ENCODE data around the gene DENND4A.

Gene DENND4A

DNA sequence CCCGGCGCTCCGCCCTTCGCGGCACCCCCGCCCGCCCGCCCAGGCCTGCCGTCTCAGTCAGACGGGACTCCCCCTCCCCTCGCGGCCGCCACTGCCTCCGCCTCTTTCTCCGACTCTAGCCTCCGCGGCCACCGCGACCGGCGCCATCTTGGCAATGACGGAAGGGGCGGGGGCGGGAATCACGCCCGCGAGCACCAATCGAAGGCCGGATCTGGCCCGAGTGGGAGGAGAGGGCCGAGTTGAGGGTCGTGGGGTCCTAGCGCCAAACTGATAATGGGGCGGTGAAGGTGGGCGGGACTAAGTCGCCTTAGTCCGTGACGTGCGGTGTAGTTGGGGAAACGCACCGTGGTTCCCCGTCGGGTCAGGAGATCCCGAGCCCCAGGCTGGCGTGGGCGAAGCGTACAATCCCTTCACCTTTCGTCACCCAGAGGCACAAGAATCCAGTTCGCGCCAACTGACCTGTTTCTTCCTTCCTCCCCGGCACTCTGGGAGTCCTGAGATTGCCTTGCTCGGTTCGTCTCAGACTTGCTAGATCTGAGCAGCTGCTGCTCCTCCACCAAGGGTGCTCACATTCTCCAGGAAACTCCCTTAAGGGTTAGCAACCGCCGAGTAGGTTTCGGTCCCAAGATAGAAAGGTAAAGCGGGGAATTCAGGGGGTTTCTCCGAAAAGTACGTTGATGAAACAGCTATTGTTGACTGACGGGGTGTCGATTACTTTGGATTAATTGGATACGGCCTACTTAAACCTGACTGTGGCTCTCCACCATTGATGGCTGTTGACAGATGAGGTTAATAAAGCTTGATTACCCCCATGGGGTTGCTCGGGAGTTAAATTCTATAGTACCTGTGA lies at the start of gene DENND4A:
Gene DENND4A (minus strand): TSS at position 156 of the 850 bp plus-strand sequence. CDS start 35,843 bp downstream, outside the sequence.
- no peaks in the 10 kb centered on the region for H3K4me1 ChIP-seq (ENCODE audit: insufficient read depth, low read length)

DNA sequence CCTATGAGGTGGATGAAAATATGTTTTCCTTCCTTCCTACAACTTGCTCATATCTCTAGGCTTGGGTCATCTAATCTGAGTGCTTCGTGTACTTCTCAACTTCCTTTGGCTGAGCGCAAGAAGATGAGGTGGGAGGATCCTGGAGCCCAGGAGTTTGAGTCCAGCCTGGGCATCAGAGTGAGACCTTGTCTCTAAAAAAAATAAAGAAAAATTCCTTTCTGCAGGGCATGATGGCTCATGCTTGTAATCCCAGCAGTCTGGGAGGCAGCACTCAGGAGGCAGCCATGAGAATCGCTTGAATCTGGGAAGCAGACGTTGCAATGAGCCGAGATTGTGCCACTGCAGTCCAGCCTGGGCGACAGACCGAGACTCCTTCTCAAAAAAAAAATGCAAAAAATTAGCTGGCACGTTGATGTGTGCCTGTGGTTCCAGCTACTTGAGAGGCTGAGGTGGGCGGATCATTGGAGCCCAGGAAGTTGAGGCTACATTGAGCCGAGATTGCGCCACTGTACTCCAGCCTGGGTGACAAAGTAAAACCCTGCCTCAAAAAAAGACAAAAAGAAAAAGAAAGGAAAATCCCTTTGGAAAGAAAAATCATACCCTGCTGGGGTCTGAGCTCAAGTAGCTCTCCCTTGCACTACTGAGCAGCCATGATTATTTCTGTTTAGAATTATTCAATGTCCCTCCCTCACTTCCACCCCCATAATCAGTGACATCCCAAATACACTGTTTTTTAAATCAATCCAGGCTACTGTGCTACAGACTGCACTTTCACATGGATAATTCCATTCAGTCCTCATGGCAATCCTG lies 49.2 kb upstream of the DENND4A start:
- Histone ChIP-seq H3K9me3 (ENCODE audit: insufficient read depth, low read depth, low read length) (no peaks in the 10 kb centered on the region), H3K27me3 (ENCODE audit: insufficient read depth, low read length) (no peaks in the 10 kb centered on the region), H3K9ac (ENCODE audit: low read depth, low read length) (no peak overlapping the region), H3K36me3 (ENCODE audit: insufficient read depth, low read depth, low read length) (no peaks in the 10 kb centered on the region), H3K27ac (ENCODE audit: low read length) (no peak overlapping the region), H3K4me3 (ENCODE audit: low read length) (no peak overlapping the region), H3K4me1 (ENCODE audit: insufficient read depth, low read length) (peaks cover 3% of the 10 kb centered on the region; the same call in 1 of the 2 replicates)

More for the DNA sequence above, at the start of gene DENND4A:
- no peaks in the 10 kb centered on the region for H3K36me3 ChIP-seq (ENCODE audit: insufficient read depth, low read depth, low read length)
- no peaks in the 10 kb centered on the region for H3K9me3 ChIP-seq (ENCODE audit: insufficient read depth, low read depth, low read length)
- H3K9ac ChIP-seq (ENCODE audit: low read depth, low read length) = peak within 1 kb of the TSS; percentile 84
- peaks cover 6% of the 10 kb centered on the region; the same call in 1 of the 2 replicates for H3K27me3 ChIP-seq (ENCODE audit: insufficient read depth, low read length)
- peak within 1 kb of the TSS; percentile 95 for H3K4me3 ChIP-seq (ENCODE audit: low read length)
- peak within 1 kb of the TSS; percentile 3 for H3K27ac ChIP-seq (ENCODE audit: low read length)

DNA sequence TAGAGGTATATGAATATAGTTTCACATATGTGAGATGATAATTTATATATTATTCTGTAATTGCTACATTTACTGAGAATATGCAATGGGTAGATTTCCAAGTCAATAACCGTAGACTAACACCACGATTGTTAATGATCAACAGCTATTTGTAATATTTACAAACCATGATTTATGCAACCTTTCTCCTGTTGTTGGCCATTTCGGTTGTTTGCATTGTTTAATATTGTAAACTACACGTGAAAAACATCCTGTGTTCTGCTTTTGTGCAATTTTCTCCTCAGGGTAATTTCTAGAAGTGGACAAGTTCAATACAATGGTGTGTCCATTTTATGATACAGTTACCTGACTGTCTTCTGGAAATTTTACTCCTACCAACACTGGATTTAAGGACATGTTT lies 47.9 kb upstream of the DENND4A start:
- Histone ChIP-seq H3K27me3 (ENCODE audit: insufficient read depth, low read length) (no peaks in the 10 kb centered on the region), H3K36me3 (ENCODE audit: insufficient read depth, low read depth, low read length) (no peaks in the 10 kb centered on the region), H3K4me3 (ENCODE audit: low read length) (no peak overlapping the region), H3K9ac (ENCODE audit: low read depth, low read length) (no peak overlapping the region), H3K4me1 (ENCODE audit: insufficient read depth, low read length) (peaks cover 3% of the 10 kb centered on the region; the same call in 1 of the 2 replicates), H3K27ac (ENCODE audit: low read length) (no peak overlapping the region), H3K9me3 (ENCODE audit: insufficient read depth, low read depth, low read length) (no peaks in the 10 kb centered on the region)

DNA sequence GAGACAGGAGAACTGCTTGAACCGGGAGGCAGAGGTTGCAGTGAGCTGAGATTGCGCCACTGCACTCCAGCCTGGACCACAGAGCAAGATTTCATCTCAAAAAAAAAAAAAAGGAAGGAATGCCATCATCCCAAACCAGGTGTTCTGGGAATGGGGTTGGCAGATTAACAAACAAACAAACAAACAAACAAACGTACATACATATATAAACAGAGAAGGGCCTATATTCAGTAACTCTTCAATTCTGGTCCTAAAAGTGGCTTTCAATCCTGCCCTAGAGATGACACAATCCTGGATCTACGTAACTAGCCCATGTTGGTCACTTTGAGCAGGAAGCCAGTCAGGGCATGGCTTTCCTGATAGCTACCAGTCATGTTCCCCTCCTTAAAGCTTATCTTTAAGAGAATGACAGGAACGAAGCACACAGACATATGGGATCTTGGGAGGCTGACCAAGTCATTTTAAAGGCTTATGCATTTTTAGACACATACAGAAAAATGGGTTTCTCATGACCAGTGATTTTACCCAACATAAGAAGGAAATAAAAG lies 47.3 kb upstream of the DENND4A start:
- peaks cover 3% of the 10 kb centered on the region; the same call in 1 of the 2 replicates for H3K4me1 ChIP-seq (ENCODE audit: insufficient read depth, low read length)
- no peaks in the 10 kb centered on the region for H3K9me3 ChIP-seq (ENCODE audit: insufficient read depth, low read depth, low read length)
- no peaks in the 10 kb centered on the region for H3K36me3 ChIP-seq (ENCODE audit: insufficient read depth, low read depth, low read length)
- H3K9ac ChIP-seq (ENCODE audit: low read depth, low read length) = no peak overlapping the region
- no peak overlapping the region for H3K4me3 ChIP-seq (ENCODE audit: low read length)
- no peaks in the 10 kb centered on the region for H3K27me3 ChIP-seq (ENCODE audit: insufficient read depth, low read length)
- H3K27ac ChIP-seq (ENCODE audit: low read length) = no peak overlapping the region

DNA sequence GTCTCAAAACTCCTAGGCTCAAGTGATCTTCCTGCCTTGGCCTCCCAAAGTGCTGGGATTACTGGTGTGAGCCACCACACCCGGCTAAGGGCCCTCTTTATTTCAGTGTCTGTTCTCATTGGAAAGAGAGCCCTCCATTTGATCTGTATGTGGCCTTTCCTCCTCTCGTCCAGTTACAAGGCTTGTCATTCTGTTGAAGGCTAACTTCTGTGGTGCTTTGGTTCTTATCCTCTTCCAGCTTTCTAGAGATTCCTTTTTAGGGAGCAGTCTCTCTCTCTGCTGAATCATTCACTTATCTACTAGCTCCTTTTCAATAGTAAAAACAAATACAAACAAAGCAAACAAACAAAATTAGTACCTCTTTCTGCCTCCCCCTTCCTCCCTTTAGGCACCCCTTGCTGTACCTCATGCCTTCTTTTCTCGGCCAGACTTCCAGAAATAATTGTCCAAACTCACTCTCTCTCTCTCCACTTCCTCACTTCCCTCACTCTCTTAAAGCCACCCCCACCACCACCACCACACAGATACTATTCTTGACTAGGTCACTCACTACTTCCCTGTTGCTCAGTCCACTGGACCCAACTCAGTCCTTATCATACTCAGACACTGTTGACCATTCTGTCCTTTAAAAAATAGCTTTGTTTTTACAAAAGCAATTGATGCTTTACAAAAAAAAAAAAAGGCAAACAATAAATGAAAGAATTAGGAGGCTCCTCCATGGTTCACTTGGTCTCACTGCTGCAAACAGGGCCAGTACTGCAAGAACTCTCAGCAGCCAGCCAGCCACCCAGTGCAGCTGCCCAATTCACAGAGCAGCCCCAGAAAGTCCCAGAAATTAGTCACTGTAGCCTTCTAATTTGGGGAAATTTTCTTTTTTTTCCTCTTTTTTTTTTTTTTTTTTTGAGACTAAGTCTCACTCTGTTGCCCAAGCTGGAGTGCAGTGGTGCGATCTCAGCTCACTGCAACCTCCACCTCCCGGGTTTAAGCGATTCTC lies 45.5 kb upstream of the DENND4A start:
- Histone ChIP-seq H3K4me1 (ENCODE audit: insufficient read depth, low read length) (peaks cover 17% of the 10 kb centered on the region; the same call in 1 of the 2 replicates), H3K36me3 (ENCODE audit: insufficient read depth, low read depth, low read length) (no peaks in the 10 kb centered on the region), H3K4me3 (ENCODE audit: low read length) (no peak overlapping the region), H3K27me3 (ENCODE audit: insufficient read depth, low read length) (no peaks in the 10 kb centered on the region), H3K27ac (ENCODE audit: low read length) (no peak overlapping the region), H3K9ac (ENCODE audit: low read depth, low read length) (no peak overlapping the region), H3K9me3 (ENCODE audit: insufficient read depth, low read depth, low read length) (no peaks in the 10 kb centered on the region)

DNA sequence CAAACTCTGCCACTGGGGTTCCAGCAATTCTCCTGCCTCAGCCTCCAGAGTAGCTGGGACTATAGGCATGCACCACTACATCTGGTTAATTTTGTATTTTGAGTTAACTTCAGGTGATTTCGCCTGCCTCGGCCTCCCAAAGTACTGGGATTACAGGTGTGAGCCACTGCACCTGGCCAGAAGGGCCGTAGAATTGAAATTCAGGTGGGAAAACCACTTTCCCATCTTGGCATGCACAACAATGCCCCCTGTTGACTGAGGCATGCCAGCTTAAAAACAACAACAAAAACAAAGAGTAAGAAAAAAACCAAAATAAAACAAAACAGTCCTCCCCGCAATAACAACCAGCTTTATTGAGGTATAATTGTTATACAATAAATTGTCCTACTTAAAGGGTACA lies 44.6 kb upstream of the DENND4A start:
- Histone ChIP-seq H3K4me1 (ENCODE audit: insufficient read depth, low read length) (peaks cover 21% of the 10 kb centered on the region; the same call in 1 of the 2 replicates), H3K36me3 (ENCODE audit: insufficient read depth, low read depth, low read length) (no peaks in the 10 kb centered on the region), H3K9ac (ENCODE audit: low read depth, low read length) (no peak overlapping the region), H3K27ac (ENCODE audit: low read length) (no peak overlapping the region), H3K4me3 (ENCODE audit: low read length) (no peak overlapping the region), H3K27me3 (ENCODE audit: insufficient read depth, low read length) (no peaks in the 10 kb centered on the region), H3K9me3 (ENCODE audit: insufficient read depth, low read depth, low read length) (no peaks in the 10 kb centered on the region)

DNA sequence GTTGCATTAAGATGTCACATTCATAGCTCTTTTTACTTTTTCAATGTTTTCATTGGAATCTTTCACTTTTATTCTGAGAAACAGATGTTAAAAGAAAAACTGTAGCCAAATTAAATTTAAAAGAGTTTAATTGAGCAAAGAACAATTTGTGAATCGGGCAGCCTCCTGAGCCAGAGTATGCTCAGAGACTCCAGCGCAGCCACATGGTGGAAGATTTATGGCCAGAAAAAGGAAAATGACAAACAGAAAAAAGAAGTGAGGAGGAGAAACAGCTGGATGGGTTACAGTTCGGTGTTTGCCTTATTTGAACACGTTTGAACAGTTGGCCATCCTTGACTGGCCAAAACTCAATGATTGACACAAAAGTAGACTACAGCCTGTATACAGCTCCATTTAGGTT lies 43.4 kb upstream of the DENND4A start:
- H3K9ac ChIP-seq (ENCODE audit: low read depth, low read length) = no peak overlapping the region
- no peak overlapping the region for H3K4me3 ChIP-seq (ENCODE audit: low read length)
- no peaks in the 10 kb centered on the region for H3K27me3 ChIP-seq (ENCODE audit: insufficient read depth, low read length)
- H3K9me3 ChIP-seq (ENCODE audit: insufficient read depth, low read depth, low read length) = no peaks in the 10 kb centered on the region
- peaks cover 21% of the 10 kb centered on the region; the same call in 1 of the 2 replicates for H3K4me1 ChIP-seq (ENCODE audit: insufficient read depth, low read length)
- H3K27ac ChIP-seq (ENCODE audit: low read length) = no peak overlapping the region
- H3K36me3 ChIP-seq (ENCODE audit: insufficient read depth, low read depth, low read length) = no peaks in the 10 kb centered on the region

DNA sequence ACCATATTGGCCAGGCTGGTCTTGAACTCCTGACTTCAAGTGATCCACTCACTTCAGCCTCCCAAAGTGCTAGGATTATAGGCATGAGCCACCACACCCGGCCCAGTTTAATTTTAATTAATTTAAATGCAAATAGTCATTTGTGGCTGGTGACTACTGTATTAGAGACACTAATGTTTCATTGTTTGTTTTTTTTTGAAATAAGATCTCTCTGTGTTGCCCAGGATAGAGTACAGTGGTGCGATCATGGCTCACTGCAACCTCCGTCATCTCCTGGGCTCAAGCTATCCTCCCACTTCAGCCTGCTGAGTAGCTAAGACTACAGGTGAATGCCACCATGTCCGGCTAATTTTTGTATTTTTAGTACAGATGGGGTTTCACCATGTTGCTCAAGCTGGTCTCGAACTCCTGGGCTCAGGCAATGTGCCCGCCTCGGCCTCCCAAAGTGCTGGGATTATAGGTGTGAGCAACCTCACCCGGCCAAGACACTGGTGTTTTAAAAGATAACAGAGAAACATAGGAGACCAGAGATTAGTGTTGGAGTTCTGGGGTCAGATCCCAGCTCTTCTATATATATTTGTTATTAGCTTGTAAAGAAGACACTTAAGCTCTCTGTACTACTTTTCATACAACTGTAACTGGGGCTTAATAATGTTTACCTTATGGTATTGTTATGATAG lies 42.6 kb upstream of the DENND4A start:
- Histone ChIP-seq H3K9me3 (ENCODE audit: insufficient read depth, low read depth, low read length) (no peaks in the 10 kb centered on the region), H3K4me3 (ENCODE audit: low read length) (no peak overlapping the region), H3K27ac (ENCODE audit: low read length) (no peak overlapping the region), H3K36me3 (ENCODE audit: insufficient read depth, low read depth, low read length) (no peaks in the 10 kb centered on the region), H3K4me1 (ENCODE audit: insufficient read depth, low read length) (peaks cover 21% of the 10 kb centered on the region; the same call in 1 of the 2 replicates), H3K27me3 (ENCODE audit: insufficient read depth, low read length) (no peaks in the 10 kb centered on the region), H3K9ac (ENCODE audit: low read depth, low read length) (no peak overlapping the region)

DNA sequence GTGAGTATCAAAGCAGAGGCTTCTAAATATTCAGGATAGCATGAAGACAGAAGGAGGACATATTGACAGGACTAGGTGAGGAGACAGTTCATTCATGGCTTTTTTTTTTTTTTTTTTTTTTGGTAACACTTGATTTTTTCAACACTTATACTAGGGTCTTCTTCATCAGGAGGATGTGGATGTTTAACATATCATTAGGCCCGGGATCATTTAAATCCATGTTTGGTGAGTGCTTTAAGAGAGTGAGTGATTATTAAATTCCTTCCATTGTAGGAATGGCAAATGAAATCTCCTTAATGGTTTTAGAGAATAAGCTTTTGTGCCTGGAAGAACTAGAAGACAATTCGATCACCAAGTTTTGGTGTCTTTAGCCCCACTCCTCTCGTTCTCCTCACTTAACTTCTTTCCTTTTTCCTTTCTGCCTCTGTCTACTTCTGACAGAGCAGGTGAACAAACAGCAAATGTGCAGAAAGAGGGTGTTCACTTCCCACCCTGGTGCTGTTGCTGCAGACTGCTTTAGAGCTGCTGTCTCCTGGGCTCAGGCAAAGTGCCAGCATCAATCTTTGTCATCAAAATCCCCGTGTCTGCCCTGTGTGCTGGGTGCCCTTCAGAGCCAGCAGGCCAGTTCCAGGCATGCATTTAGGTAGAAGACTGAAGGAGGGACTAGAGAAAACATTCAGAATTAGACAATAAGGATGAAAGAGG lies 41.6 kb upstream of the DENND4A start:
- Histone ChIP-seq H3K36me3 (ENCODE audit: insufficient read depth, low read depth, low read length) (no peaks in the 10 kb centered on the region), H3K9ac (ENCODE audit: low read depth, low read length) (peak overlapping the region; percentile 79; the same call in 1 of the 2 replicates), H3K27ac (ENCODE audit: low read length) (peak overlapping the region; percentile 80), H3K4me1 (ENCODE audit: insufficient read depth, low read length) (peaks cover 21% of the 10 kb centered on the region; the same call in 1 of the 2 replicates), H3K27me3 (ENCODE audit: insufficient read depth, low read length) (no peaks in the 10 kb centered on the region), H3K9me3 (ENCODE audit: insufficient read depth, low read depth, low read length) (no peaks in the 10 kb centered on the region), H3K4me3 (ENCODE audit: low read length) (peak overlapping the region; percentile 43)
